Esophagus (tissue), 2 donors: ENCODE results near the gene RBM7. TPM values are rescaled to one million over a fixed set of nuclear protein-coding genes. Genes with fewer than 3 reads are reported as not detected.
A peak's percentile ranks its signal among the peaks of the same experiment; 100 is the strongest.

Experiments
- H3K27ac ChIP-seq, 2 donors: one replicate each; pipeline ENCODE4 v1.5.1; 2013; ENCODE audit warnings: low read depth in 2 of 2, mild to moderate bottlenecking in 2 of 2, inconsistent platforms in 1 of 2, low read length in 1 of 2, moderate library complexity in 1 of 2
- H3K27me3 ChIP-seq, 2 donors: one replicate each; pipeline ENCODE4 v1.6.1; 2013; ENCODE audit warnings: low read length in 2 of 2, control low read depth in 1 of 2, mild to moderate bottlenecking in 1 of 2; ENCODE audit not compliant: insufficient read depth in 2 of 2, control insufficient read depth in 1 of 2
- H3K36me3 ChIP-seq, 2 donors: one replicate each; pipeline ENCODE4 v1.6.1; 2013; ENCODE audit warnings: low read length in 1 of 2; ENCODE audit not compliant: control insufficient read depth in 2 of 2, insufficient read depth in 2 of 2
- H3K4me1 ChIP-seq, 2 donors: one replicate each; pipeline ENCODE4 v1.6.1; 2013; ENCODE audit warnings: low read length in 1 of 2; ENCODE audit not compliant: control insufficient read depth in 2 of 2, insufficient read depth in 2 of 2
- H3K4me3 ChIP-seq, 2 donors: one replicate each; pipeline ENCODE4 v1.5.1; 2013; ENCODE audit warnings: low read length in 2 of 2, mild to moderate bottlenecking in 2 of 2, low read depth in 1 of 2, moderate library complexity in 1 of 2
- H3K9me3 ChIP-seq, 2 donors: one replicate each; pipeline ENCODE4 v1.6.1; 2013; ENCODE audit warnings: mild to moderate bottlenecking in 2 of 2, low read depth in 1 of 2, low read length in 1 of 2, moderate library complexity in 1 of 2; ENCODE audit not compliant: control insufficient read depth in 2 of 2, insufficient read depth in 1 of 2
- WGBS, 2 donors: extraction: QIAGEN DNeasy Blood & Tissue Kit; methylation state at CpG; one replicate each; pipeline ENCODE4 v1.1.7; 2013; 5-methylcytosine and 5-hydroxymethylcytosine counted together
- polyA plus RNA-seq, 2 donors: library from polyadenylated mRNA; stranded (reverse); fragments of 200-250 nt; gene quantifications; one replicate each; pipeline ENCODE4 v1.2.3, GENCODE V29; 2013
- donor health status: healthy with polysubstance abuse.
- donor health status: Bipolar disorder and iron deficiency.

The RBM7 gene
- 10 to 100 TPM in 1 of 2 donors, 1 to 10 TPM in 1; 4.3 to 11.4 TPM for polyA plus RNA-seq

GRCh38 chr11:114400216-114400914 lies at the start of gene RBM7, which contains the start of gene C11orf71:
Gene RBM7, plus strand, starts transcription at chr11:114400666. Its CDS starts 6 bp downstream, at chr11:114400672.
Gene C11orf71, minus strand, starts transcription at chr11:114400511. Its CDS starts 180 bp downstream, at chr11:114400331.
- Histone ChIP-seq H3K4me3 (peak within 1 kb of the TSS; percentile 92 to 100), H3K9me3 (no peaks in the 10 kb centered on the region), H3K4me1 (peaks cover 0 to 2% of the 10 kb centered on the region in 2 donors), H3K27me3 (no peaks in the 10 kb centered on the region), H3K27ac (peak within 1 kb of the TSS; percentile 95 to 99), H3K36me3 (no peaks in the 10 kb centered on the region)
- WGBS, 2 donors, result 0% methylated on average over 65 of the region's 65 CpGs

- Histone ChIP-seq H3K27me3 (no peaks in the 10 kb centered on the region), H3K27ac (no peak overlapping the region), H3K4me1 (peaks cover 0 to 2% of the 10 kb centered on the region in 2 donors), H3K4me3 (no peak overlapping the region), H3K36me3 (no peaks in the 10 kb centered on the region), H3K9me3 (no peaks in the 10 kb centered on the region)
- 84 to 86% methylated on average over 3 of the region's 3 CpGs for WGBS, 2 donors
These were observed 47.0 kb upstream of the RBM7 start for GRCh38 chr11:114353443-114353842.

GRCh38 chr11:114354076-114354475 lies 46.4 kb upstream of the RBM7 start:
- no peak overlapping the region for H3K27ac ChIP-seq
- no peaks in the 10 kb centered on the region for H3K27me3 ChIP-seq
- WGBS, 2 donors, result 50 to 59% methylated on average over 3 of the region's 3 CpGs
- H3K9me3 ChIP-seq, result no peaks in the 10 kb centered on the region
- H3K4me1 ChIP-seq, result no peaks in the 10 kb centered on the region
- no peak overlapping the region for H3K4me3 ChIP-seq
- no peaks in the 10 kb centered on the region for H3K36me3 ChIP-seq

GRCh38 chr11:114358716-114359115 lies 41.8 kb upstream of the RBM7 start:
- 57 to 67% methylated on average over 1 of the region's 1 CpG for WGBS, 2 donors
- Histone ChIP-seq H3K27ac (no peak overlapping the region), H3K4me3 (no peak overlapping the region), H3K36me3 (no peaks in the 10 kb centered on the region), H3K4me1 (no peaks in the 10 kb centered on the region), H3K27me3 (no peaks in the 10 kb centered on the region), H3K9me3 (no peaks in the 10 kb centered on the region)

- H3K9me3 ChIP-seq, result no peaks in the 10 kb centered on the region
- no peak overlapping the region for H3K27ac ChIP-seq
- H3K27me3 ChIP-seq, result no peaks in the 10 kb centered on the region
- no peaks in the 10 kb centered on the region for H3K36me3 ChIP-seq
- H3K4me1 ChIP-seq, result no peaks in the 10 kb centered on the region
- H3K4me3 ChIP-seq, result no peak overlapping the region
These were observed 41.1 kb upstream of the RBM7 start for GRCh38 chr11:114359342-114359741.

GRCh38 chr11:114362326-114362725 lies 38.1 kb upstream of the RBM7 start:
- no peaks in the 10 kb centered on the region for H3K36me3 ChIP-seq
- H3K27me3 ChIP-seq, result no peaks in the 10 kb centered on the region
- no peak overlapping the region for H3K27ac ChIP-seq
- no peaks in the 10 kb centered on the region for H3K9me3 ChIP-seq
- no peaks in the 10 kb centered on the region for H3K4me1 ChIP-seq
- WGBS, 2 donors, result 83 to 86% methylated on average over 4 of the region's 4 CpGs
- H3K4me3 ChIP-seq, result no peak overlapping the region

GRCh38 chr11:114362958-114363357 lies 37.5 kb upstream of the RBM7 start:
- no peak overlapping the region for H3K4me3 ChIP-seq
- no peaks in the 10 kb centered on the region for H3K36me3 ChIP-seq
- 60 to 67% methylated on average over 3 of the region's 3 CpGs for WGBS, 2 donors
- H3K27ac ChIP-seq, result no peak overlapping the region
- H3K27me3 ChIP-seq, result no peaks in the 10 kb centered on the region
- H3K9me3 ChIP-seq, result no peaks in the 10 kb centered on the region
- H3K4me1 ChIP-seq, result no peaks in the 10 kb centered on the region

GRCh38 chr11:114366331-114367243 lies 33.9 kb upstream of the RBM7 start:
- Histone ChIP-seq H3K9me3 (no peaks in the 10 kb centered on the region), H3K27ac (no peak overlapping the region), H3K4me3 (no peak overlapping the region), H3K27me3 (no peaks in the 10 kb centered on the region), H3K4me1 (no peaks in the 10 kb centered on the region), H3K36me3 (no peaks in the 10 kb centered on the region)
- 84% methylated on average over 13 of the region's 13 CpGs for WGBS, 2 donors

- H3K36me3 ChIP-seq, result no peaks in the 10 kb centered on the region
- 73 to 84% methylated on average over 9 of the region's 9 CpGs for WGBS, 2 donors
These were observed 33.1 kb upstream of the RBM7 start for GRCh38 chr11:114367244-114367957.

More at GRCh38 chr11:114367244-114367957, 33.1 kb upstream of the RBM7 start:
- H3K9me3 ChIP-seq, result no peaks in the 10 kb centered on the region
- H3K4me1 ChIP-seq, result no peaks in the 10 kb centered on the region
- H3K4me3 ChIP-seq, result no peak overlapping the region
- no peaks in the 10 kb centered on the region for H3K27me3 ChIP-seq
- no peak overlapping the region for H3K27ac ChIP-seq
